SK-N-SH (cell line): ENCODE results near the gene RGL4. TPM values are rescaled to one million over a fixed set of nuclear protein-coding genes. Genes with fewer than 3 reads are reported as not detected.

Source experiments
- CTCF ChIA-PET: fragments of 300-600, 350-600 bp; formaldehyde crosslinking; extraction: SDS; loops from one replicate; lab custom pipeline; 2021; lab: Yijun Ruan, JAX
- POLR2A ChIA-PET: fragments of 350-600 bp; sonication (Branson Sonifier 250); formaldehyde crosslinking; extraction: SDS; loops from one replicate; lab custom pipeline; 2020; ENCODE audit warnings: antibody characterized with exemption, inconsistent platforms; lab: Yijun Ruan, JAX
- DNase-seq: peaks from one replicate; pipeline ENCODE4 v3.0.0; 2012
- H2AFZ ChIP-seq: fragments of 200-600 bp; sonication (generic); 2 replicates; pipeline ENCODE4 v1.8.1; 2016; ENCODE audit warnings: antibody characterized with exemption, mild to moderate bottlenecking, low read depth
- H3F3A ChIP-seq: fragments of 200-600 bp; sonication (generic); replicated peaks from 2 replicates; pipeline ENCODE3; 2016; ENCODE audit warnings: antibody characterized with exemption, mild to moderate bottlenecking; ENCODE audit not compliant: insufficient read depth
- H3K27ac ChIP-seq, 2 experiments: fragments of 200-500 bp in 1 of 2; fragments of 200-600 bp in 1 of 2; sonication (Bioruptor generic) in 1 of 2; sonication (generic), shearing (Covaris generic) in 1 of 2; 2 replicates each; pipeline versions ENCODE4 v1.5.1 to v1.6.1; 2014 to 2016; ENCODE audit warnings: low read depth in 2 of 2, inconsistent platforms in 1 of 2, low read length in 1 of 2, mild to moderate bottlenecking in 1 of 2, mixed read lengths in 1 of 2
- H3K27me3 ChIP-seq: fragments of 200-600 bp; sonication (generic), shearing (Covaris generic); 2 replicates; pipeline ENCODE4 v1.6.1; 2016; ENCODE audit warnings: mixed run types; ENCODE audit not compliant: insufficient read depth
- H3K36me3 ChIP-seq, 2 experiments: fragments of 200-500 bp in 1 of 2; fragments of 200-600 bp in 1 of 2; sonication (Bioruptor generic) in 1 of 2; sonication (generic) in 1 of 2; replicated peaks in 1 of 2; 2 replicates each; pipeline versions ENCODE3 to v1.5.1; 2014 to 2016; ENCODE audit warnings: low read length in 1 of 2, mild to moderate bottlenecking in 1 of 2; ENCODE audit not compliant: insufficient read depth in 2 of 2, control insufficient read depth in 1 of 2
- H3K4me1 ChIP-seq, 2 experiments: fragments of 200-500 bp in 1 of 2; fragments of 200-600 bp in 1 of 2; sonication (Bioruptor generic) in 1 of 2; sonication (generic), shearing (Covaris generic) in 1 of 2; 2 replicates each; pipeline versions ENCODE4 v1.5.1 to v1.6.1; 2014 to 2016; ENCODE audit warnings: low read depth in 1 of 2, low read length in 1 of 2, mixed run types in 1 of 2; ENCODE audit not compliant: insufficient read depth in 2 of 2, control insufficient read depth in 1 of 2
- H3K4me2 ChIP-seq: fragments of 200-600 bp; sonication (generic), shearing (Covaris generic); 2 replicates; pipeline ENCODE4 v1.6.1; 2017; ENCODE audit warnings: mixed run types
- H3K4me3 ChIP-seq, 2 experiments: fragments of 200-500 bp in 1 of 2; fragments of 200-600 bp in 1 of 2; sonication (Bioruptor generic) in 1 of 2; sonication (generic), shearing (Covaris generic) in 1 of 2; 2 replicates each; pipeline versions ENCODE4 v1.5.1 to v1.8.1; 2014 to 2016; ENCODE audit warnings: low read depth in 2 of 2, inconsistent platforms in 1 of 2, low read length in 1 of 2, mild to moderate bottlenecking in 1 of 2, mixed read lengths in 1 of 2, moderate library complexity in 1 of 2
- H3K79me2 ChIP-seq: fragments of 200-600 bp; sonication (generic); 2 replicates; pipeline ENCODE4 v1.8.1; 2017; ENCODE audit warnings: mild to moderate bottlenecking; ENCODE audit not compliant: insufficient read depth
- H3K9ac ChIP-seq: fragments of 200-600 bp; sonication (generic); 2 replicates; pipeline ENCODE4 v1.6.1; 2017; ENCODE audit warnings: mixed run types
- H3K9me2 ChIP-seq: fragments of 200-600 bp; sonication (generic); 2 replicates; pipeline ENCODE4 v1.6.1; 2017; ENCODE audit warnings: mixed run types
- H3K9me3 ChIP-seq: fragments of 200-600 bp; sonication (generic); 2 replicates; pipeline ENCODE4 v1.6.1; 2017; ENCODE audit warnings: mixed run types, mild to moderate bottlenecking, moderate library complexity
- H4K20me1 ChIP-seq: fragments of 200-600 bp; sonication (generic); 2 replicates; pipeline ENCODE4 v1.6.1; 2017; ENCODE audit warnings: mild to moderate bottlenecking, mixed run types; ENCODE audit not compliant: insufficient read depth
- EP300 ChIP-seq, 2 experiments: IDR thresholded peaks; 2 replicates each; pipeline versions ENCODE4 v1.4.0 to v1.6.1; 2012; ENCODE audit warnings: borderline replicate concordance in 1 of 2, low read depth in 1 of 2, low read length in 1 of 2
- FOSL2 ChIP-seq: IDR thresholded peaks from 2 replicates; pipeline ENCODE4 v1.4.0; 2012; ENCODE audit warnings: low read depth, mild to moderate bottlenecking, moderate library complexity, borderline replicate concordance
- FOXM1 ChIP-seq: IDR thresholded peaks from 2 replicates; pipeline ENCODE4 v1.4.0; 2012; ENCODE audit warnings: low read depth, mild to moderate bottlenecking
- GABPA ChIP-seq: IDR thresholded peaks from 2 replicates; pipeline ENCODE4 v1.4.0; 2012; ENCODE audit warnings: low read depth, mild to moderate bottlenecking
- MEF2A ChIP-seq: IDR thresholded peaks from 2 replicates; pipeline ENCODE4 v1.4.0; 2012; ENCODE audit warnings: low read depth, borderline replicate concordance
- MXI1 ChIP-seq: IDR thresholded peaks from 2 replicates; pipeline ENCODE4 v1.6.1; 2012; ENCODE audit warnings: mild to moderate bottlenecking, low read depth, low read length, improper control_type of control experiment
- NRF1 ChIP-seq: IDR thresholded peaks from 2 replicates; pipeline ENCODE4 v1.6.1; 2012; ENCODE audit warnings: low read depth, mild to moderate bottlenecking, low read length
- RCOR1 ChIP-seq: fragments of 150-350 bp; IDR thresholded peaks from 2 replicates; pipeline ENCODE4 v1.6.1; 2017; ENCODE audit warnings: antibody characterized with exemption, low read length
- RXRA ChIP-seq: IDR thresholded peaks from 2 replicates; pipeline ENCODE4 v1.4.0; 2012; ENCODE audit warnings: low read depth, mild to moderate bottlenecking, borderline replicate concordance
- SIN3A ChIP-seq: IDR thresholded peaks from 2 replicates; pipeline ENCODE4 v1.6.1; 2012; ENCODE audit warnings: low read depth, mild to moderate bottlenecking, low read length, moderate library complexity, borderline replicate concordance
- SMC3 ChIP-seq: IDR thresholded peaks from 2 replicates; pipeline ENCODE4 v1.6.1; 2012; ENCODE audit warnings: low read depth, low read length, improper control_type of control experiment
- WGBS: methylation state at CpG from one replicate; pipeline ENCODE4 v1.1.6; 2017; ENCODE audit warnings: low lambda C conversion rate; 5-methylcytosine and 5-hydroxymethylcytosine counted together
- polyA plus RNA-seq, 3 experiments: library from polyadenylated mRNA; depleted of rRNA; stranded (reverse); fragments of >200 nt; gene quantifications; 2 replicates each; pipeline ENCODE4 v1.2.3, GENCODE V29; 2012
- TF ChIP-seq, protein P1 (sequence below): IDR thresholded peaks from 2 replicates; pipeline ENCODE4 v1.4.0; 2012; ENCODE audit warnings: low read depth, borderline replicate concordance
- TF ChIP-seq, protein P2 (sequence below): IDR thresholded peaks from 2 replicates; pipeline ENCODE4 v1.4.0; 2012; ENCODE audit warnings: low read depth
- TF ChIP-seq, protein P3 (sequence below): fragments of 150-350 bp; IDR thresholded peaks from 2 replicates; pipeline ENCODE4 v1.6.1; 2016; ENCODE audit warnings: mild to moderate bottlenecking, low read depth, low read length

The RGL4 gene
- polyA plus RNA-seq, 1 of the 3 experiments (the other 2 are of a cell fraction), result not detected

DNA sequence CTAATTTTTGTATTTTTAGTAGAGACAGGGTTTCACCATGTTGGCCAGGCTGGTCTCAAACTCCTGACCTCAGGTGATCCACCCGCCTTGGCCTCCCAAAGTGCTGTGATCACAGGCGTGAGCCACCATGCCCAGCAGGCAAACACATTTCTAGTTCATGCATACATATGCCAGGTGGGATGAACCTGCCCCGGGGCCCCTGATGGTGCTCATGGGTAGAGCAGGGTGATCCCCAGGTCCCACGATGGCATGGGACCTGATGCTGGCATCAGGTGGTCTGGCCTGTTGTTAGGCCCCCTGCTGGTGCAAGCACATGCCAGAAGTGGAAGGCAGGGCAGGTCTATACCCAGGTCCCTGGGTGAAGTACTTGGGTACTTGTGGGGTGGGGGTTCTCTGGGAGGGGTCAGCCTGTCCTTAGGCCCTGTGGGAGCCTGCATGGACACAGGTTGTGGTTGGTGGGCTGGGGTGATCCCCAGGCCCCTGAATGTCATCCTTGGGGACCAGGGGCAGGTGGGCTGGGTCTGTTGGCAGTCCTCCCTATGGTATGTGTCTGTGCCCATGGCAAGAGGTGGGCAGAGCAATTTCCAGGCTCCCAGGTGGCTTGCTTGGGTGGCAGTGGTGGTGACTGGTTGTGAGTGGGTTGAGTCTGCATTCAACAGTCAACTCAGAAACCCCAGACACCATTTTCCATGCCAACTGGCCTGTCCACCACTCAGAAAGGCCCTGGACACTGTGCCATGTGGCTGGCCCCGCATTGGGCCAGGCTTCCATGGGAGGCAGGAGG lies 9.6 kb upstream of the RGL4 start:
- ChIA-PET POLR2A (no interaction called here), CTCF (no interaction called here)
- Histone ChIP-seq H3K4me3 (no peak overlapping the region), H3F3A (no peaks in the 10 kb centered on the region), H2AFZ (no peak overlapping the region), H3K79me2 (no peaks in the 10 kb centered on the region), H3K9me2 (no peaks in the 10 kb centered on the region), H3K4me1 (peaks cover 0 to 13% of the 10 kb centered on the region in 2 experiments; a peak in 1 of 4 replicates), H3K36me3 (peaks cover 0 to 2% of the 10 kb centered on the region in 2 experiments), H3K9me3 (no peaks in the 10 kb centered on the region), H3K27me3 (no peaks in the 10 kb centered on the region), H3K9ac (no peak overlapping the region), H3K27ac (no peak overlapping the region), H4K20me1 (no peaks in the 10 kb centered on the region), H3K4me2 (no peak overlapping the region)
- whole genome bisulfite sequencing, result 90% methylated on average over 4 of the region's 5 CpGs
- DNase-seq, result no peak
- TF ChIP-seq RCOR1 (no peak), NRF1 (no peak), RXRA (no peak), FOSL2 (no peak), FOXM1 (no peak), SIN3A (no peak), SMC3 (no peak), MXI1 (no peak)
- TF ChIP-seq, protein P1, sequence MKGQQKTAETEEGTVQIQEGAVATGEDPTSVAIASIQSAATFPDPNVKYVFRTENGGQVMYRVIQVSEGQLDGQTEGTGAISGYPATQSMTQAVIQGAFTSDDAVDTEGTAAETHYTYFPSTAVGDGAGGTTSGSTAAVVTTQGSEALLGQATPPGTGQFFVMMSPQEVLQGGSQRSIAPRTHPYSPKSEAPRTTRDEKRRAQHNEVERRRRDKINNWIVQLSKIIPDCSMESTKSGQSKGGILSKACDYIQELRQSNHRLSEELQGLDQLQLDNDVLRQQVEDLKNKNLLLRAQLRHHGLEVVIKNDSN, result no peak
- TF ChIP-seq, protein P2, sequence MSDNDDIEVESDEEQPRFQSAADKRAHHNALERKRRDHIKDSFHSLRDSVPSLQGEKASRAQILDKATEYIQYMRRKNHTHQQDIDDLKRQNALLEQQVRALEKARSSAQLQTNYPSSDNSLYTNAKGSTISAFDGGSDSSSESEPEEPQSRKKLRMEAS, result no peak
- TF ChIP-seq, protein P3, sequence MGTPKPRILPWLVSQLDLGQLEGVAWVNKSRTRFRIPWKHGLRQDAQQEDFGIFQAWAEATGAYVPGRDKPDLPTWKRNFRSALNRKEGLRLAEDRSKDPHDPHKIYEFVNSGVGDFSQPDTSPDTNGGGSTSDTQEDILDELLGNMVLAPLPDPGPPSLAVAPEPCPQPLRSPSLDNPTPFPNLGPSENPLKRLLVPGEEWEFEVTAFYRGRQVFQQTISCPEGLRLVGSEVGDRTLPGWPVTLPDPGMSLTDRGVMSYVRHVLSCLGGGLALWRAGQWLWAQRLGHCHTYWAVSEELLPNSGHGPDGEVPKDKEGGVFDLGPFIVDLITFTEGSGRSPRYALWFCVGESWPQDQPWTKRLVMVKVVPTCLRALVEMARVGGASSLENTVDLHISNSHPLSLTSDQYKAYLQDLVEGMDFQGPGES, result no peak
- TF ChIP-seq, all 33 proteins: peak for 0

DNA sequence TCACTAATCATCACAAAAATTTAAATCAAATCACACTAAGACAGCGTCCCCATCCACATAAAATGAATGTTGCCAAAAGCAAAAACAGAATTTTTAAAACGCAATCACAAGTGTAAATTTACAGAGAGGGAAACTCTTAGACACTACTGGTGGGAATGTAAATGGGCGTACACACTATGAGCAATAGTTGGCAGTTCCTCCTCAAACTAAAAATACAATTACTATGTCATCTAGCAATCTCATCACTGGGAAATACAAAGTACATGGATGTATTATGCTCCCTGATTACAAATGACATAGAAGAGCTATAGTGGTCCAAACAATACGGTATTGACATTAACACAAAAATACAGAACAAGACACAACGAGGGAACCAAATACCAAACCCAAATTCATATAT lies 8.7 kb upstream of the RGL4 start:
- TF ChIP-seq MEF2A, result no peak
- TF ChIP-seq GABPA, result no peak
- TF ChIP-seq, protein P2, result no peak
- no peak for TF ChIP-seq EP300 (IDR thresholded peaks at IDR 0.05; ENCODE audit: borderline replicate concordance in 1 of 2, low read depth in 1 of 2, low read length in 1 of 2)
- peaks cover 0 to 2% of the 10 kb centered on the region in 2 experiments for H3K36me3 ChIP-seq
- H3K79me2 ChIP-seq, result no peaks in the 10 kb centered on the region
- peaks cover 0 to 13% of the 10 kb centered on the region in 2 experiments; a peak in 1 of 4 replicates for H3K4me1 ChIP-seq
- H2AFZ ChIP-seq, result no peak overlapping the region
- no peak overlapping the region for H3K4me3 ChIP-seq
- H3K4me2 ChIP-seq, result no peak overlapping the region
- H3K27ac ChIP-seq, result no peak overlapping the region
- H3K9ac ChIP-seq, result no peak overlapping the region
- ChIA-PET POLR2A (no interaction called here), CTCF (no interaction called here)
- H3F3A ChIP-seq, result no peaks in the 10 kb centered on the region
- H3K9me3 ChIP-seq, result no peaks in the 10 kb centered on the region
- WGBS, result 64% methylated on average over 5 of the region's 5 CpGs
- no peaks in the 10 kb centered on the region for H3K27me3 ChIP-seq
- no peaks in the 10 kb centered on the region for H4K20me1 ChIP-seq
- DNase-seq, result no peak
- no peaks in the 10 kb centered on the region for H3K9me2 ChIP-seq
